Stimulated activated CD8-positive, alpha-beta memory T cell treated with anti-CD3 and anti-CD28 coated beads, Interleukin-2, amount 100 ng/mL, for 1 hour (primary cell): ENCODE results near the gene PYCARD.
"Not testable (repeated sequence)": the region's sequence is repeated elsewhere in the genome, so short reads cannot be mapped to it uniquely, and the experiment has no call there.

Source experiments
- DNase-seq, 2 donors: peaks; one replicate each; pipeline ENCODE4 v3.0.0-alpha.2; 2020; ENCODE audit warnings: low read depth in 2 of 2

The PYCARD gene

GRCh38 chr16:31215287-31216162 is 13.0 kb upstream of the PYCARD start:
- DNase-seq: no peak

DNA sequence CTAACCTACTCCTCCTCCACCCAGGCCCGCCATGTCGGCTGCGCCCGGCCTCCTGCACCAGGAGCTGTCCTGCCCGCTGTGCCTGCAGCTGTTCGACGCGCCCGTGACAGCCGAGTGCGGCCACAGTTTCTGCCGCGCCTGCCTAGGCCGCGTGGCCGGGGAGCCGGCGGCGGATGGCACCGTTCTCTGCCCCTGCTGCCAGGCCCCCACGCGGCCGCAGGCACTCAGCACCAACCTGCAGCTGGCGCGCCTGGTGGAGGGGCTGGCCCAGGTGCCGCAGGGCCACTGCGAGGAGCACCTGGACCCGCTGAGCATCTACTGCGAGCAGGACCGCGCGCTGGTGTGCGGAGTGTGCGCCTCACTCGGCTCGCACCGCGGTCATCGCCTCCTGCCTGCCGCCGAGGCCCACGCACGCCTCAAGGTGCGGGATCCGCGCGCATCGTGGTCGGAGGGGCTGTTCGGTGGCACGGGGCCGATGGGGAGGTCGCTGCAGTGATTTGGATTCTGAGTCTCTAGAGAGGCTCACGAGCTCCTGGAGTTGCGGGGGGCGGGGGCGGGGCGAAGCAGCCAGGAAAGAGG is 12.2 kb upstream of the PYCARD start:
- DNase-seq: no peak

DNA sequence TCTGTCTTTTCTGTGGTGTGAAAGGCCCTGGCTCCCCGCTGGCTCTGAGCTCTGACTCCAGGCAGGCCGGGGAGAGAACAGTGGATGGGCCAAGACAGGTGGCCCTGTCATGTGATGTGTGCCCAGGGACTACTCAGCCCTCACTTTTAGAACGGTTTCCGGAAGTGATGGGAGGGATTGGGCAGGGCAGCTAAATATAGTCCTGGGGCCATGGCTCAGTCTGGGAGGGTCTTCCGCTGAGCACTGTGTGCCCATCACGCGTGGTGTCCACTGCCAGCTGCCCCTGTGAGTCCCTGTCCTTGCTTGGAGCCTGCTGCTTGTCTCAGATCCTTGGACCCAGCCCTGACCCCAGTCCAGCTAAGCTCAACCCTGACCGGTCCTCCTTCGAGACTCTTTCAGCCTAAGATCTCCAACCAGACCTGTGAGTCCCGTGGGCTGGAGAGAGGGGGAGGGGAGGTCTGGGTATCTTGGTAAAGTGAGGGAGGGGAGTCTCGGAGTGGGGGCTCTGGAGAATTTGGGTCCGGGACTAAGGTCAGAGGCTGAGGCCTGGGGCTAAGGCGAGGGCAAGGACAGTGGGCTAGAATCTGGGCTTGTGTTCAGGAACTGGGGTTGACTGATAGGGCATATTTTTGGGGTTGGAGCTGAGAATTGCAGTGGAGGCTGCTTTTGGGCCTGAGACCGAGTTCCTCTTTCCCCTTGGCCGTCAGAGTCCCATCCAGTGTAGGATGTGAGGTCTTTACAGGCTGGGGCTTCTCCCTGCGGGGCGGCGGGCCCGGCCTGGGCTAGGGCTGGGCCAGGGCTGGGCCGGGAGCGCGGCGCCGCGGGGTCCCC is 11.5 kb upstream of the PYCARD start, which contains the start of gene TRIM72:
Gene TRIM72, plus strand, starts transcription at position 243 of the 831 bp plus-strand sequence. CDS start 620 bp downstream, outside the sequence.
- no peak for DNase-seq

GRCh38 chr16:31213342-31213741 is 10.8 kb upstream of the PYCARD start:
- DNase-seq: no peak

DNA sequence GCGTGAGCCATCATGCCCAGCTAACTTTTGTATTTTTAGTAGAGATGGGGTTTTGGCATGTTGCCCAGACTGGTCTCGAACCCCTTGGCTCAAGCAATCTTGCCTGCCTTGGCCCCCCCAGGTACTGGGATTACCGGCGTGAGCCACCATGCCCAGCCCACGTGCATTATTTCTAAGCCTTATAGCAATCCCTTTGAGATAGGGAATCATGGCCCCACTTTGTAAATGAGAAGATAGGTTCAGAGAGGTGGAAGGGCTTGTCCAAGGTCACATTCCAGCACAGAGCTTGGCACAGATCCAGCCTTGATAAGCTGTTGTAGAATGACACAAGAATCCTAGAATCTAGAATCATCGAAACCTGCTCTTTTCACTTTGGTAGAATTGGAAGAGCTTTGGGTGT is 4.2 kb upstream of the PYCARD start:
- DNase-seq: no peak

DNA sequence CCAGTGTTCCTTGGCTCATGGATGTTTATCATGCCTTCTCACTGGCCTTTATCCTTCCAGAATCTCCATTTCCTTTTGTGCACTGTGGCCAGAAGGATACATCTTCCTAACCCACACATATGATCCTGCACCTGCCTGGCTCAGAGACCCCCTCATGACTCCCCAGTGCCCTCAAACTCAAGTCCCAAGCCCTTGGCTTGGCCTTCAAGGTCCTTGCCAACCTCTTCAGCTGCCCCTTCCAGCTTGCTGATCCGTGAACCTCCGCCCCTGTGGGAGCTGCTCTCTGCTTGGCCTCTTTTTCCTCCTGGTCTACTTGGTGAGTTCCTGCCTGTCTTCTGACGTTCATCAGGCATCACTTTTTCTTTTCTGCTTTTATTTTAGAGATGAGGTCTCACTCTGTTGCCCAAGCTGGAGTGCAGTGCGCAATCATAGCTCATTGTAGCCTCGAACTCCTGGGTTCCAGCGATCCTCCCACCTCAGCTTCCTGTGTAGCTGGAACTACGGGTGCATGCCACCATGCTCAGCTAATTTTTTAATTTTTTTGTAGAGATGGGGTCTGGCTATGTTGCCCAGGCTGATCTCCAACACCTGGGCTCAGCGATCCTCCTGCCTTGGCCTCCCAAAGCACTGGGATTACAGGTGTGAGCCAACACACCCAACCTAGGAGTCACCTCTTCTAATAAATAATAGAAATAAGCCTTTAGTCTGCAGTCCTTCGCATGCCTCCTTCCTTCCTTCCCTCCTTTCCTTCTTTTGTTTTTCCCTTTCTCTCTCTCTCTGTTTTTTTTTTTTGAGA is 2.5 kb upstream of the PYCARD start:
- no peak for DNase-seq

- DNase-seq: no peak
Observed at GRCh38 chr16:31201582-31202413, 762 bp downstream of the PYCARD start.

DNA sequence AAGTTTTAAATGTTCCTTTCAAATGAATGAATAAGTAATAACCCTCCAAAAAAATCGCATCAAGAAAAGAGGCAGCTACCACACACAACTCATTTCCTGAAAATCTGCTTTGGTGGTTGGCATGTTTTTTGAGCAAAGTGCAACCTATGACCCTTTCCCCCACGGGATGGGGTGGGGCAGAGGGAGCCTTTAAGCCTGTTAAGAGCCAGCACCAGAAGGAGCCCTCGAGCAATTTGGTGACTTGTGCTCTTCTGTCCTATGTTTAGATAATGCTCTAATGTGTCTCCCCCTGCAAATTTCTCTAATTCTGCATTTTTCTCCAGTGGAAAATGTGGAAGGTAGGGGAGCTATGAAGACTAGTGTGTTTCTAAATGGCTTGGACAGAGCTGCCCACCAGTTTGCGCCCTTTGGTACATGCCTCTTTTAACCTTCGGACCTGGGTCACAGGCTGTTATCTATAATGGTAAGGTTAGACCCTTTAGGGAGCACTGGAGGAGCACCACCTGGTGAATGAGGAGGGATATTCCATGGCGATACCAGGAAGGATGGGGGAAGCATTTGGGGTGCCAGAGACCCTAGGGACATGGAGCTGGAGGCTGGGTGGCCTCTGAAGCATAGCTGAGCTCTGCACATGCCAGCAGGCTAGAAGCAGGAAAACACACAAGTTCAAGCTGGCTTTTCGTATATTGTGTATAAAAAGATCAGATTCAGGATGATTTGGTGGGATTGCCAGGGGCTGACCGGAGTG is 1.6 kb downstream of the PYCARD start:
- DNase-seq: no peak

DNA sequence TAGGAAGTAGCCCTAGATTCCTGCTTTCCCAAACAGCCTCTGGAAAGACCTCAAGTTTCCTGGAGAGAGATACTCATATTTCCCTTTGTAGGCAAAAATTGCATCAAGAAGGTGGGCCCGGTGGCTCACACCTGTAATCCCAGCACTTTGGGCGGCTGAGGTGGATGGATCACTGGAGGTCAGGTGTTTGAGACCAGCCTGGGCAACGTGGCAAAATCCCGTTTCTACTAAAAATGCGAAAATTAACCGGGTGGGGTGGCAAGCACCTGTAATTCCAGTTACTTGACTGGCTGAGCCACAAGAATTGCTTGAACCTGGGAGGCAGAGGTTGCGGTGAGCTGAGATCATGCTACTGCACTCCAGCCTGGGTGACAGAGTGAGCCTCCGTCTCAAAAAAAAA is 2.4 kb downstream of the PYCARD start:
- DNase-seq: not testable (repeated sequence)

GRCh38 chr16:31199430-31200041 is 3.0 kb downstream of the PYCARD start:
- no peak for DNase-seq

DNA sequence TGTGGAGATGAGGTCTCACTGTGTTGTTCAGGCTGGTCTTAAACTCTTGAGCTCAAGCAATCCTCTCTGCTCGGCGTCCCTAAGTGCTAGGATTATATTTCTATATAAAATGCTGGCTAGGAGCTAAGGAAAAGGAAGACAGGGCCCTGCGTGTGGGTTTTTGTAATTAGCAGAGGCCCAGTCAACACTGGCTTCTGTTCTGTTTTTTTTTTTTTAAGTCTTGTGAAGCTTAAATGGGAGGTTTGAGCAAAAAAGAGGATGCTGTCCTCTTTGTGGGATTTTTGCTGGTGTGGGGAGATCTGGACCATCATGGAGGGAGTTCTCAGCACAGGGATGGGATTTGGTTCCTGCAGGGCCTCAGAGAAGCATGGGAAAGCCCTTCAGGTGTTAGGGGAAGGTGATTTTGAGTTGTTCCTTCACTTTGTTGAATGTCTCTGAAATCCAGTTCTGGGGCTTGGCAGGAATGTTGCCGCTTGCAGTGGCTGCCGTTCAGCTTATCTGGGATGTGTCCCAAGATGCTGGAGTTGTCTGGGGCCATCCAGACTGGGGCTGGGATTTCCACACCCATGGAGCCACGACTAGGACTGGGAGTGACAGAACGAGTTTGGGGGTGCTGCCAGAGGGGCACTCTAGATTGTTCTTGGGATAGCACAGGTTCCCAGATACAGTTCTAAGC is 4.2 kb downstream of the PYCARD start:
- DNase-seq: no peak

- no peak for DNase-seq
Observed at GRCh38 chr16:31196324-31197088, 6.1 kb downstream of the PYCARD start.

DNA sequence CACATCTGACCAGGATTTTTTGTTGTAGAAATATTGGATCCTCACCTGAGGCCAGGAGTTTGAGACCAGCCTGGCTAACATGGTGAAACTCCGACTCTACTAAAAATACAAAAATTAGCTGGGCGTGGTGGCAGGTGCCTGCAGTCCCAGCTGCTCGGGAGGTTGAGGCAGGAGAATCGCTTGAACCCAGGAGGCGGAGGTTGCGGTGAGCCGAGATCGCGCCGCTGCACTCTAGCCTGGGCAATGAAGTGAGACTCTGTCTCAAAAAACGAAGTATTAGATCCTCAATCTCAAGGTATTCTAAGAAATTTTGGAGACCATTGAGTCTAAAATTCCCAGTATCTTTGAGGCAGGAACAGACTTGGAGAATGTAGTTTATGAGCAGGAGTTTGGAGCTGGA is 6.7 kb downstream of the PYCARD start:
- DNase-seq: not testable (repeated sequence)

DNA sequence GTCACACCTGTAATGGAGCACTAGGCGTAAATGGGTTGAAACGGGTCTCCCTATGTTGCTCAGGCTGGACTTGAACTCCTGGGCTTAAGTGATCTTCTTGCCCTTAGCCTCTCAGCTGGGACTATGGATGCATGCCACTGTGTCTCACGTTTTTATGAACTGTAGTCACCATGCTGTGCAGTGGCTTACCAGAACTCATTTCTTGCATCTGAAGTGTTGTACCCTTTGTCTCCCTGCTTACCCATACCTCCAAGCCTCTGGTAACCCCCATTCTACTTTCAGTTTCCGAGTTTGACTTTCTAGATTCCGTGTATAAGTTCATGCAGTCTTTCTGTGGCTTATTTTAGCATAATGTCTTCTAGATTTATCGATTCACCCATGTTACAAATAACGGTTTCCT is 7.7 kb downstream of the PYCARD start:
- DNase-seq: no peak

GRCh38 chr16:31193874-31194273 is 8.7 kb downstream of the PYCARD start:
- no peak for DNase-seq

GRCh38 chr16:31192856-31193642 is 9.5 kb downstream of the PYCARD start:
- no peak for DNase-seq

GRCh38 chr16:31191697-31192428 is 10.7 kb downstream of the PYCARD start:
- no peak for DNase-seq
